Measurements from ENCODE around the gene SIGLEC7. TPM values are rescaled to one million over a fixed set of nuclear protein-coding genes. Genes with fewer than 3 reads are reported as not detected.

Gene SIGLEC7
- not detected in 2 replicates for total RNA-seq (2022)
- Bru-seq, nascent RNA: not detected
- BruChase-seq, experiment 1, labeled RNA remaining after a 6-hour chase: not detected
- BruChase-seq, experiment 2, labeled RNA remaining after a 2-hour chase: not detected
- long read RNA-seq: 0 reads

DNA sequence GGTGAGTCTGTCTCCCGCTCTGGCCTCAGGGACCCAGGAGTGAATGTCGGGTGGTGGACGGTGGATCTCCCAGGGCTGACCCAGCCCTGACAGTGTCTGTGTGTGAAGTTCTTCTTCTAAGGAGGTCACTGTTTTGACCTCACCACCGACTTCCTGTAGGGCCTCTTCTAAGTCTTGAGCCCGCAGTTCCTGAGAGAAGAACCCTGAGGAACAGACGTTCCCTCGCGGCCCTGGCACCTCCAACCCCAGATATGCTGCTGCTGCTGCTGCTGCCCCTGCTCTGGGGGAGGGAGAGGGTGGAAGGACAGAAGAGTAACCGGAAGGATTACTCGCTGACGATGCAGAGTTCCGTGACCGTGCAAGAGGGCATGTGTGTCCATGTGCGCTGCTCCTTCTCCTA, at the start of gene SIGLEC7:
Gene SIGLEC7, plus strand, starts transcription at position 183 of the 400 bp plus-strand sequence. Its CDS starts 69 bp downstream, at position 252.
- H3K4me1 Mint-ChIP-seq (ENCODE audit: low read depth, unreplicated experiment): no peaks in the 10 kb centered on the region
- intact Hi-C loops (cut with micrococcal nuclease; ENCODE audit: unreplicated experiment): no loop called here
- H3K4me3 Mint-ChIP-seq (ENCODE audit: low read depth, unreplicated experiment): no peak within 1 kb of the TSS

DNA sequence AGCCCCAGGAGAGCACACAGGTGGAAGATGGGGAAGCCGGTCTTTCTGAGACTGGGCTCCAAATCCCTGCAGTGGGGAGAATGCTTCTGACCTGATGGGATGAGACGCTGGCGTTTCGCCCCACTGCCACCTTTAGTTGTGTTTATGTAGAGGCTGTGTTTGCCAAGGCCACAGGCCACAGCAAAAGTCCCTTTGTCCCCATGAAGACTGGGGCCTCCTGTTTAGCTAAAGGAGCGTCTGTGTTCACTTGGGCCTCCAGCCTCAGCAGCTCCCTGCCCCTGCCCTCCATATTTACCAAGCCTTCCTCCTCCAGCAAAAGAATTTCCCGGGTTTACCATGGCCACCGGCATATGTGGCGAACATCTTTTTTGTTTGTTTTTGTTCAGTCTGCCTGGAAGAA, 49.0 kb upstream of the SIGLEC7 start:
- no TSS peak for BruUV-seq (replicated peaks)
- Mint-ChIP-seq H3K36me3 (ENCODE audit: insufficient read depth, unreplicated experiment) (peaks cover 27% of the 10 kb centered on the region), H3K9me3 (ENCODE audit: low read depth, unreplicated experiment) (no peaks in the 10 kb centered on the region), H3K4me3 (ENCODE audit: low read depth, unreplicated experiment) (no peak overlapping the region), H3K4me1 (ENCODE audit: low read depth, unreplicated experiment) (peaks cover 46% of the 10 kb centered on the region), H3K27ac (ENCODE audit: unreplicated experiment) (no peak overlapping the region), H3K27me3 (ENCODE audit: unreplicated experiment) (no peaks in the 10 kb centered on the region)
- TF ChIP-seq, protein P1, sequence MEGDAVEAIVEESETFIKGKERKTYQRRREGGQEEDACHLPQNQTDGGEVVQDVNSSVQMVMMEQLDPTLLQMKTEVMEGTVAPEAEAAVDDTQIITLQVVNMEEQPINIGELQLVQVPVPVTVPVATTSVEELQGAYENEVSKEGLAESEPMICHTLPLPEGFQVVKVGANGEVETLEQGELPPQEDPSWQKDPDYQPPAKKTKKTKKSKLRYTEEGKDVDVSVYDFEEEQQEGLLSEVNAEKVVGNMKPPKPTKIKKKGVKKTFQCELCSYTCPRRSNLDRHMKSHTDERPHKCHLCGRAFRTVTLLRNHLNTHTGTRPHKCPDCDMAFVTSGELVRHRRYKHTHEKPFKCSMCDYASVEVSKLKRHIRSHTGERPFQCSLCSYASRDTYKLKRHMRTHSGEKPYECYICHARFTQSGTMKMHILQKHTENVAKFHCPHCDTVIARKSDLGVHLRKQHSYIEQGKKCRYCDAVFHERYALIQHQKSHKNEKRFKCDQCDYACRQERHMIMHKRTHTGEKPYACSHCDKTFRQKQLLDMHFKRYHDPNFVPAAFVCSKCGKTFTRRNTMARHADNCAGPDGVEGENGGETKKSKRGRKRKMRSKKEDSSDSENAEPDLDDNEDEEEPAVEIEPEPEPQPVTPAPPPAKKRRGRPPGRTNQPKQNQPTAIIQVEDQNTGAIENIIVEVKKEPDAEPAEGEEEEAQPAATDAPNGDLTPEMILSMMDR (IDR thresholded peaks at IDR 0.05; ENCODE audit: unreplicated experiment): no peak
- CTCF ChIA-PET: interaction anchor here (2.3 to 3.6 kb wide), 2 partner anchors 73 to 76 kb away, joined by 18 to 32 read pairs; partner anchors contain the start of gene KLK10
- intact Hi-C loops (cut with micrococcal nuclease; ENCODE audit: unreplicated experiment): no loop called here
- DNase-seq: no peak

More for the DNA sequence above, at the start of gene SIGLEC7:
- CTCF ChIA-PET: no interaction called here
- H3K27ac Mint-ChIP-seq (ENCODE audit: unreplicated experiment): no peak within 1 kb of the TSS
- no TSS peak for BruUV-seq (replicated peaks)
- peaks cover 96% of the 10 kb centered on the region for H3K27me3 Mint-ChIP-seq (ENCODE audit: unreplicated experiment)
- no peaks in the 10 kb centered on the region for H3K9me3 Mint-ChIP-seq (ENCODE audit: low read depth, unreplicated experiment)
- no peaks in the 10 kb centered on the region for H3K36me3 Mint-ChIP-seq (ENCODE audit: insufficient read depth, unreplicated experiment)
- TF ChIP-seq, protein P1 (IDR thresholded peaks at IDR 0.05; ENCODE audit: unreplicated experiment): no peak
- no peak for DNase-seq

DNA sequence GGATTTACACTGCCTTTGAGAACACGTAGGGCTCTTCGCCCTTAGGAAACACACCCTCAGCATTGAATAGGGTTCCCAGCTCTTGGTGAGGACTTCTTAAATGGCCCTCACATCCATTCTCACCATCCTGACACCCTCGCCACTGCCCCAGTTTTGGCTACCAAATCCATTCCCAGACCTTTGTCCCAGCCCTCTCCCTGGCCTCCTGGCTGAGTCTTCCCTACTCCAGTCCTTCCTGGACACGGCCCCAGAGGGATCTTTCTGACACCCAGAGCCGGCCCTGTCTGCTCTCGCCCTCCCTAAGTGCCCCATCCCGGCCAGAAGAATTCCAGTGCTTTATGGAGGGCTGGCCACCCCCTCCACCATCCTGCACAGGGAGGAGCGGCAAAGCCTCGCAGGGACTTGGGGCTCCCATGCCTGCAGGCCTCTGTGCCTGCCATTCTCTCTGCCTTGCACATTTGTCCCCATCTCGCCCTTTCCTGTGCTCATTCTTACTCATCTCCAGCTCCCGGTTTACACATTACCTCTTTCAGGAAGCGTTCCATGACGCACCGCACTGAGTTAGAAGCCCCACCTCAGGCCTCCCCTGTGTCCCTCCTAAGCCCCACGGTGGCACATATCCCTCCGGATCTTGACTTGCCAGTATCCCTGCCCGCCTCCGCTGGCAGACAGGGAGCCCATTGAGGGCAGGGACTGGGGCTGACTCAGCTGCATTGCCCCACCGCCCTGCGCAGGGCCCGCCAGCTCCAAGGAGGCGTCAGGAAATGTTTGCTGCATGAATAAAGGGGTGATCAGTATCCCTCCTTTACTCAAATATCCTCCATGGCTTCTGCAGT, 48.4 kb upstream of the SIGLEC7 start:
- Mint-ChIP-seq H3K36me3 (ENCODE audit: insufficient read depth, unreplicated experiment) (peaks cover 29% of the 10 kb centered on the region), H3K27me3 (ENCODE audit: unreplicated experiment) (no peaks in the 10 kb centered on the region), H3K27ac (ENCODE audit: unreplicated experiment) (peak overlapping the region; percentile 27), H3K9me3 (ENCODE audit: low read depth, unreplicated experiment) (no peaks in the 10 kb centered on the region), H3K4me3 (ENCODE audit: low read depth, unreplicated experiment) (no peak overlapping the region), H3K4me1 (ENCODE audit: low read depth, unreplicated experiment) (peaks cover 46% of the 10 kb centered on the region)
- CTCF ChIA-PET: interaction anchor here (1.4 to 3.6 kb wide), 3 partner anchors 68 to 76 kb away, joined by 3 to 32 read pairs (median 18); partner anchors contain the start of gene KLK10
- intact Hi-C loops (cut with micrococcal nuclease; ENCODE audit: unreplicated experiment): no loop called here
- BruUV-seq (replicated peaks): no TSS peak
- TF ChIP-seq, protein P1 (IDR thresholded peaks at IDR 0.05; ENCODE audit: unreplicated experiment): no peak
- peak; percentile 26 for DNase-seq

DNA sequence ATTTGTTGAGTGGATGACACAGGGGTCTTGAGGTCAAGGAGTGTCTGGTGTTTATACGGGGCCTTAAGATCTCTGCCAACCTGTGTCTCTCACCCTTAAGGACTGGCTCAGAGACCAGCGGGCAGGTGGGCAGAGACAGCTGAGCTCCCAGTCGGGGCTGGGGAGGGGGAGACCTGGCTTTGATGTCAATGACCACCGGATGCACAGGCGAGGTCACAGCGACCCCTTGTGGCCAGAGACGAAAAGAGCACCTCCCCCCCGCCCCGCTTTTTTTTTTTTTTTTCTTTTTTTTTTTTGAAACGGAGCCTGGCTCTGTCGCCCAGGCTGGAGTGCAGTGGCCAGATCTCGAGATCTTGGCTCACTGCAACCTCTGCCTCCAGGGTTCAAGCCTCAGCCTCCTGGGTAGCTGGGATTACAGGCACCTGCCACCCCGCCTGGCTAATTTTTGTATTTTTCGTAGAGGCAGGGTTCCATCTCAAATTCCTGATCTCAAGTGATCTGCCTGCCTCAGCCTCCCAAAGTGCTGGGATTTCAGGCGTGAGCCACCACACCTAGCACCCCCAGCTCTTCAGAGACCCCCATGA, 47.3 kb upstream of the SIGLEC7 start:
- TF ChIP-seq, protein P1 (IDR thresholded peaks at IDR 0.05; ENCODE audit: unreplicated experiment): peak; percentile 95
- intact Hi-C loops (cut with micrococcal nuclease; ENCODE audit: unreplicated experiment): loop anchor here (5.0 kb wide), 2 partner anchors 187 to 292 kb away; no protein-coding TSS in a partner anchor
- no peak overlapping the region for H3K4me3 Mint-ChIP-seq (ENCODE audit: low read depth, unreplicated experiment)
- H3K27ac Mint-ChIP-seq (ENCODE audit: unreplicated experiment): peak overlapping the region; percentile 27
- H3K27me3 Mint-ChIP-seq (ENCODE audit: unreplicated experiment): no peaks in the 10 kb centered on the region
- CTCF ChIA-PET: interaction anchor here (0.6 to 3.6 kb wide), 9 partner anchors 69 to 506 kb away, joined by 3 to 32 read pairs (median 4); partner anchors contain the start of gene KLK10
- DNase-seq: peak; percentile 56
- H3K9me3 Mint-ChIP-seq (ENCODE audit: low read depth, unreplicated experiment): no peaks in the 10 kb centered on the region
- H3K4me1 Mint-ChIP-seq (ENCODE audit: low read depth, unreplicated experiment): peaks cover 46% of the 10 kb centered on the region
- peaks cover 38% of the 10 kb centered on the region for H3K36me3 Mint-ChIP-seq (ENCODE audit: insufficient read depth, unreplicated experiment)
- no TSS peak for BruUV-seq (replicated peaks)

Measured in Calu3 (cell line).